GM12872 (cell line): Measurements from ENCODE around the gene MAN1B1.

ENCODE experiments used
- TF ChIP-seq, protein P1 (sequence below): IDR thresholded peaks from 3 replicates; pipeline ENCODE4 v1.5.1; 2011; ENCODE audit warnings: low read depth, mild to moderate bottlenecking, low read length, moderate library complexity; ENCODE audit not compliant: insufficient read depth

MAN1B1 gene

DNA sequence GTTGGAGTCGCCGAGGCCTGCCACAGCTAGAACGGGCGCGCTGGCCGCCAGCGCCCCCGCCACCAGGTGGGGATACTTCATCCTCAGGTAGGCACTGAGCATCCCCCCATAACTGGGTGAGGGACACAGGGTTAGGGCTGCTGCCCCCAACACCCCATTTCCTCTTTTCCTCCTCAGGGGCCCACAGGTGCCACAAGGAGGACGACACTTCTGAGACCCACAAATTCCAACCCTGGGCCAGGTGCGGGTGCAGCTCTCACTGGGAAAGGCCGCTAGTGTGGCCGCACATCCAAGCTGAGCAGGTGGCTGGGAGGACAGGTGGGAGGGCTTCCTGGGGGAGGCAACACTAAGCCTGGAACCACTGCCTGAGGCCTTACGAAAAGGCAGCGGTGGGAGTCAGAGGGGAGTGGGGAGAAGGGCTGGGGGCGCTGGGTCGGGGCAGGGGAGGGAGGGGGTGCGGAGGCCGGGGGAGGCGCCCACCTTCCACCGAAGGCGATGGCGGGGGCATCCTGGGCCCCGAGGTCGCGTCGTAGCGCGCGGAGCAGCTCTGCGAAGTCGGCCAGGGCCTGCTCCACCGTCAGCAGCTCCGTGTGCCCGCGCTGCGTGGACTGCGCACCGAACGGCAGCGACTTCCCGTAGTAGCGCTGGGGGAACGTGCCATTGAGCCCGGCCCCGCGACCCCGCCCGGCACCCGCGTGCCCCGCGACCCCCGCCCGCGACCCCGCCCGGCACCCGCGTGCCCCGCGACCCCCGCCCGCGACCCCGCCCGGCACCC is 26.8 kb downstream of the MAN1B1 start:
- TF ChIP-seq, protein P1, sequence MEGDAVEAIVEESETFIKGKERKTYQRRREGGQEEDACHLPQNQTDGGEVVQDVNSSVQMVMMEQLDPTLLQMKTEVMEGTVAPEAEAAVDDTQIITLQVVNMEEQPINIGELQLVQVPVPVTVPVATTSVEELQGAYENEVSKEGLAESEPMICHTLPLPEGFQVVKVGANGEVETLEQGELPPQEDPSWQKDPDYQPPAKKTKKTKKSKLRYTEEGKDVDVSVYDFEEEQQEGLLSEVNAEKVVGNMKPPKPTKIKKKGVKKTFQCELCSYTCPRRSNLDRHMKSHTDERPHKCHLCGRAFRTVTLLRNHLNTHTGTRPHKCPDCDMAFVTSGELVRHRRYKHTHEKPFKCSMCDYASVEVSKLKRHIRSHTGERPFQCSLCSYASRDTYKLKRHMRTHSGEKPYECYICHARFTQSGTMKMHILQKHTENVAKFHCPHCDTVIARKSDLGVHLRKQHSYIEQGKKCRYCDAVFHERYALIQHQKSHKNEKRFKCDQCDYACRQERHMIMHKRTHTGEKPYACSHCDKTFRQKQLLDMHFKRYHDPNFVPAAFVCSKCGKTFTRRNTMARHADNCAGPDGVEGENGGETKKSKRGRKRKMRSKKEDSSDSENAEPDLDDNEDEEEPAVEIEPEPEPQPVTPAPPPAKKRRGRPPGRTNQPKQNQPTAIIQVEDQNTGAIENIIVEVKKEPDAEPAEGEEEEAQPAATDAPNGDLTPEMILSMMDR = no peak

DNA sequence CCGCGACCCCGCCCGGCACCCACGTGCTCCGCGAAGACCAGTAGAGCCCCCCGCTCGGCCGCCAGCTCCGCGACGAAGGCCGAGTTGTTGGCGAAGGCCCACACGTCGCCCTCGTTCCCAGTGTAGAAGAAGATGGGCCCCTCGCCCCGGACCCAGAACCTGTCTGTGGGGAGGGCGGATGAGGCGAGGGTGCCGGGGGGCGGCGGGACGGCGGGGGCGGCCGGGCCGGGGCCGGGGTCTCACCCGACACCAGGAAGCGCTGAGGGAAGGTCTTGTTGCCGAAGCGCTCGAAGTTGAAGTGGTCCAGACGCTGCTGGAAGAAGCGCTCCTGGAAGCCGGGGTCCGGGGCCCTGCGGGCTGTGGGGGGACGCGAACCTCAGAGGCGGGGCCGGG is 27.4 kb downstream of the MAN1B1 start:
- TF ChIP-seq, protein P1 = no peak

DNA sequence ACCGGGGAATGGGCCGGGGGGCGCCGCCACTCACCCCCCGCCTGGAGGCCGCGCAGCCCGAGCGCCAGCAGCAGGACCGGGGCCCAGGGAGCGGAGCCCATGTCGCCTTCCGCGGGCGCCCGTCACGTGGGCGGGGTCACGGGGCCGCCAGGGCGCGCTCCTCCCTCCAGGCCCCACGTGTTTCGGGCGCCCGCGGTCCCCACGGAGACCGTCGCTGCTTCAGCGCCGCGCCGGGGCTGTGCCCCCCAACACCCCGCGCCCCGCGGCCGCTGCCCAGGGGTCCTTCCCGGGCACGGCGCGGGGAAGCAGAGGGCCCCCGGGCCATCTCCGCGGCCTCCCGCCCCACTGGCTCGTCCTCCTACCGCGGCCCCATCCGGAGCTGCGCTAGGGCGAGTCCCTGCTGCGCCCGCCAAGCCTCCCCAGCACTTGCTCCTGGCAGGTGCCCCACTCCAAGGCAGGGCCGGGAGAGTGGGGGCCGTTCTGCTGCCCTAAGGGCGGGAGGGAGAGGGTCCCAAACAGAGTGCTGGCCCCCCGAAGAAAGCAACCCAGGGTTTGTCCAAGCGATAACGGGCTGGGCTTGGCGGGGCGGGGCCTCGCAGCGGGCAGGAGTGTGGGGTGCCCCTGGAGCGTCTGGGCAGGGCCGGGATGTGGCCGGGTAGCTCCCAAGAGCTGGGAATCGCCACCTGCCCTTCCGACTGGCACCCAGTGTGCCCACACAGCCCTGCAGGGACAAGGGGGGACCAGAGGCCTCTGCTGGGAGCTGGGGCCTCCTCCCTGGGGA is 28.0 kb downstream of the MAN1B1 start, which contains the start of gene DPP7:
TSS of gene DPP7 (minus strand) at position 121 of the 781 bp plus-strand sequence. CDS start at position 101, 20 bp downstream.
- TF ChIP-seq, protein P1 = no peak

DNA sequence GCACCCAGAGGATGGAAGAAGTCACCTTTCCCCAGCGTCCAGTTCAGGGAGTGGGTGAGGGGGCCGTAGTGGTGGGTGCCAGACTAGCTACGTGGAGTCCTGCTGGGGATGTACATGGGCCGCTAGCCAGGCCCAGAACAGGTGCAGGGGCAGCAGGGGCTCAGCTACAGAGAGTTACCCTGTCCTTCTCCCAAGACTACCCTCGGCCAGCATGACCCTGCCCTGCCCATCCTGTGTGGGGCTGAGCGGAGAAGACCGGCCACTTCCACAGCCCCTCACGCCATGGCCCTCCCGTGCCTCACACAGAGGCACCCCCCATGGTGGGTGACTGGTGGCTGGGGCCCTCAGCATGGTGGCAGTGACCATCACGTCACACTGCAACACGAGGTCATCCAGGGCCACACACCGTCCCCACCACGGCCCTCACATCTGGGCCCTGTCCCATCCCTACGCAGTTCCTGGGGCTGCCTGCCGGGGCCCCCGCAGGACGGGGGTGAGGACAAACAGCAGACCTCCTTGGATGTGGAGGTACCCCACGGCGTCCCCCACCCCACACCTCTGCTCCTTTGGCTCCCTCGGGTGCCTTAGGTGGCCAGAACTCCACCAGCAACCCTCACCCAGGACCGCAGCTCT is 28.7 kb downstream of the MAN1B1 start:
- TF ChIP-seq, protein P1 = no peak

DNA sequence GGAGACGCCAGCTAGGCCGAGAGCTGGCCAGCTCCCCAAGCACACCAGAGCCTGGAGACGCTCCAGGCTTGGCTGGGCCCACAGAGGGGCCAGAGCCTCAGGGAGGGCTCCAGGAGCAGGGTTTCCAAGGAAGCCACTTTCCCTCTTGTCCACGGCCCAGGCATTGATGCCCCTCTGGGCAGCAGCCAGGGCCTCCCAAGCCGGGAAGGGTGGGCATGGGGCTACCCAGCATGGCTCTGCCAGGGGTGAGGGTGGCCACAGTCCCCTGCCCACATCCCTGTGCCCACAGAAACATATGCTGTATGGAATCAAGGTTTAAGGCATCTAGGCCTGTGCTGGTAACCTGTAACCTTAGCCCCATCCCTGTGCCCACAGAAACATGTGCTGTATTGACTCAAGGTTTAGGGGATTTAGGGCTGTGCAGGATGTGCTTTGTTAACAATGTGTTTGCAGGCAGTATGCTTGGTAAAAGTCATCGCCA is 29.3 kb downstream of the MAN1B1 start:
- TF ChIP-seq, protein P1 = no peak

DNA sequence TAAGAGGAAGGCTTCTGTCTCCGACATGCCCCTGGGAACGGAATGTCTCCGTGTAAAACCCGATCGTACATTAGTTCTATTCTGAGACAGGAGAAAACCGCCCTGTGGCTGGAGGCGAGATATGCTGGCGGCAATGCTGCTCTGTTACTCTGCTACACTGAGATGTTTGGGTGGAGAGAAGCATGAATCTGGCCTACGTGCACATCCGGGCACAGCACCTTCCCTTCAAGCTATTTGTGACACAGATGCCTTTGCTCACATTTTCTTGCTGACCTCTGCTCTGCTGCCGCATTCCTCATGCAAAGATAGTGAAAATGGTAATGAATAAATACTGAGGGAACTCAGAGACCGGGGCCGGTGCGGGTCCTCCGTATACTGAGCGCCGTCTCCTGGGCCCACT is 29.9 kb downstream of the MAN1B1 start:
- TF ChIP-seq, protein P1 = no peak

DNA sequence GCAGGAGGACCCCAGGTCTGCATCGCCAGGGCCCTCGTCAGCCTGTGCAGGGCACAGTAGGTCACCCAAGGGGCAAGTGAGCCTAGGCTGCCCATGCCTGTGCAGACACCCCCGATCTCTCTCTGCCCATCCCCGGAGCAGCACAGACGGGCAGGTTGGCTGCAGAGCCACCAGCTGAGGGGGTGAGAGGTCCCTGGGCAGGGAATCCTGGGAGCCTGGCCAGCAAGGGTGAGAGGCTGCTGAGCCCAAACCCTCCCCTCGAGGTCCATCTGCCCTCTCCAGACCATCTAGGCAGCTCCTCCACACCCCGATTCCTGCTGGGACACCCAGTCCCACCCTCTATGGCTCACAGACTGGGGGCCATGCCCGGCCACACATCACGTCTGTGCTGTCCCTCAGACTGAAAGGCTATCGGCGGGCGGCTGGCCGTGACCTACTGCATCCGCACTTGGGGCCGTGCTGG is 30.5 kb downstream of the MAN1B1 start:
- TF ChIP-seq, protein P1 = no peak
